Chondrocyte (in vitro differentiated cells): ENCODE measurements around the gene NEK6. TPM values are rescaled to one million over a fixed set of nuclear protein-coding genes. Genes with fewer than 3 reads are reported as not detected.

ENCODE experiments used
- DNase-seq: peaks from one replicate; pipeline ENCODE4 v3.0.0; 2021; ENCODE audit warnings: mixed read lengths, low spot score
- H3K27ac Mint-ChIP-seq: one replicate; pipeline ENCODE4 v1.8.0; 2021; ENCODE audit warnings: mild to moderate bottlenecking, moderate library complexity, mixed read lengths; ENCODE audit not compliant: unreplicated experiment
- H3K27me3 Mint-ChIP-seq: 2 replicates; pipeline ENCODE4 v1.8.0; 2021; ENCODE audit warnings: low read depth, mixed read lengths
- H3K36me3 Mint-ChIP-seq: 2 replicates; pipeline ENCODE4 v1.8.0; 2021; ENCODE audit warnings: low read depth, mixed read lengths
- H3K4me1 Mint-ChIP-seq: 2 replicates; pipeline ENCODE4 v1.8.0; 2021; ENCODE audit warnings: low read depth, mild to moderate bottlenecking, mixed read lengths
- H3K4me3 Mint-ChIP-seq: one replicate; pipeline ENCODE4 v1.8.0; 2021; ENCODE audit warnings: mild to moderate bottlenecking, moderate library complexity, mixed read lengths; ENCODE audit not compliant: unreplicated experiment
- H3K9me3 Mint-ChIP-seq: 2 replicates; pipeline ENCODE4 v1.8.0; 2021; ENCODE audit warnings: low read depth, mixed read lengths
- total RNA-seq: library from RNA; stranded (reverse); gene quantifications from 3 replicates; pipeline ENCODE4 v1.2.1, GENCODE V29; 2021
- TF ChIP-seq, protein P1 (sequence below): fragments of 200-600 bp; sonication (generic); IDR thresholded peaks from 2 replicates; pipeline ENCODE4 v1.5.0; 2021; ENCODE audit warnings: antibody characterized with exemption, mild to moderate bottlenecking, moderate library complexity

NEK6 gene
- total RNA-seq, 1 donor from 2014 or later: 110 TPM

DNA sequence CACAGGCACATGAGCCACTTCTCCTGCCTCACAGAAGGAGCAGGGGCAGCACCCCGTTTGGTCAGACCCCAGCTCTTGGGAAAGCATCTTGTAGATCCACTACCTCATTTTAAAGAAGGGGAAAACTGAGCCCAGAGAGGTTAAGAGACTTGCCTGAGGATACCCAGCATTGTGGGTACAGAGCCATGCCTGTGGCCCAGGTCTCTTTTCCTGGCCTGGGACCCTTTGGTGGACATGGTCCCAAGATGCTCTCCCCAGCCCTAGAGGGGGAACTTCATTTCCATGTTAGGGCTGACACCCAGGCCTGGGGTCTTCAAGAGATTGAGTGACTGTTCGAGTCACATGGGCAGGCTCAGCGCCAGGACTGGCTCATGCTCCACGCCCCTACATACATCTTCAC is 64.2 kb downstream of the NEK6 start:
- TF ChIP-seq, protein P1, sequence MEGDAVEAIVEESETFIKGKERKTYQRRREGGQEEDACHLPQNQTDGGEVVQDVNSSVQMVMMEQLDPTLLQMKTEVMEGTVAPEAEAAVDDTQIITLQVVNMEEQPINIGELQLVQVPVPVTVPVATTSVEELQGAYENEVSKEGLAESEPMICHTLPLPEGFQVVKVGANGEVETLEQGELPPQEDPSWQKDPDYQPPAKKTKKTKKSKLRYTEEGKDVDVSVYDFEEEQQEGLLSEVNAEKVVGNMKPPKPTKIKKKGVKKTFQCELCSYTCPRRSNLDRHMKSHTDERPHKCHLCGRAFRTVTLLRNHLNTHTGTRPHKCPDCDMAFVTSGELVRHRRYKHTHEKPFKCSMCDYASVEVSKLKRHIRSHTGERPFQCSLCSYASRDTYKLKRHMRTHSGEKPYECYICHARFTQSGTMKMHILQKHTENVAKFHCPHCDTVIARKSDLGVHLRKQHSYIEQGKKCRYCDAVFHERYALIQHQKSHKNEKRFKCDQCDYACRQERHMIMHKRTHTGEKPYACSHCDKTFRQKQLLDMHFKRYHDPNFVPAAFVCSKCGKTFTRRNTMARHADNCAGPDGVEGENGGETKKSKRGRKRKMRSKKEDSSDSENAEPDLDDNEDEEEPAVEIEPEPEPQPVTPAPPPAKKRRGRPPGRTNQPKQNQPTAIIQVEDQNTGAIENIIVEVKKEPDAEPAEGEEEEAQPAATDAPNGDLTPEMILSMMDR: no peak
- H3K27me3 Mint-ChIP-seq: no peaks in the 10 kb centered on the region
- H3K36me3 Mint-ChIP-seq: peaks cover 35% of the 10 kb centered on the region
- no peak for DNase-seq
- H3K4me1 Mint-ChIP-seq: peaks cover 17% of the 10 kb centered on the region
- H3K4me3 Mint-ChIP-seq: no peak overlapping the region
- H3K27ac Mint-ChIP-seq: no peak overlapping the region
- no peaks in the 10 kb centered on the region for H3K9me3 Mint-ChIP-seq

- no peaks in the 10 kb centered on the region for H3K27me3 Mint-ChIP-seq
- H3K36me3 Mint-ChIP-seq: peaks cover 31% of the 10 kb centered on the region
- H3K4me3 Mint-ChIP-seq: no peak overlapping the region
- no peak for DNase-seq
- peaks cover 13% of the 10 kb centered on the region for H3K4me1 Mint-ChIP-seq
- TF ChIP-seq, protein P1: no peak
- H3K27ac Mint-ChIP-seq: no peak overlapping the region
- no peaks in the 10 kb centered on the region for H3K9me3 Mint-ChIP-seq
Measured at GRCh38 chr9:124322618-124323432, 65.1 kb downstream of the NEK6 start.

DNA sequence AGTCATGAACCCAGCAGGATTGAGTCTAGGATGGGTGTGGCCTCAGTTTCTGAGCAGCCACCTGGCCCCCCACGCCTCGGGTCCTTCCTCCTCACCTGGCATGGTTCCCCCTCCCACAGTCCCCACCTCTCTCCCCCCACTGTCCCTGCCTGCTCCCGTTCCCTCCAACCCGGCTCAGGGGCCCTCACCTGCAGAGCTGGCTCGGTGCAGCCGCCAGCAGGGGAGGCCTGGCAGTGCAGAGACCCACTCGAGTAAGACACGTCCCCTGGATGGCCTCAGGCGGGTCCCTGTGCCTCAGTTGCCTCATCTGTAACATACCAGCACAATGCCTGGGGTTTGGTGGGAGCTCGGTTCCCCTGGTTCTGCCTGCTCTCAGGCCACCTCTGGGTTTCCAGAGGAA is 66.2 kb downstream of the NEK6 start:
- Mint-ChIP-seq H3K27ac (no peak overlapping the region), H3K4me1 (peaks cover 7% of the 10 kb centered on the region), H3K9me3 (no peaks in the 10 kb centered on the region), H3K36me3 (peaks cover 30% of the 10 kb centered on the region), H3K4me3 (no peak overlapping the region), H3K27me3 (no peaks in the 10 kb centered on the region)
- no peak for DNase-seq
- TF ChIP-seq, protein P1: no peak

DNA sequence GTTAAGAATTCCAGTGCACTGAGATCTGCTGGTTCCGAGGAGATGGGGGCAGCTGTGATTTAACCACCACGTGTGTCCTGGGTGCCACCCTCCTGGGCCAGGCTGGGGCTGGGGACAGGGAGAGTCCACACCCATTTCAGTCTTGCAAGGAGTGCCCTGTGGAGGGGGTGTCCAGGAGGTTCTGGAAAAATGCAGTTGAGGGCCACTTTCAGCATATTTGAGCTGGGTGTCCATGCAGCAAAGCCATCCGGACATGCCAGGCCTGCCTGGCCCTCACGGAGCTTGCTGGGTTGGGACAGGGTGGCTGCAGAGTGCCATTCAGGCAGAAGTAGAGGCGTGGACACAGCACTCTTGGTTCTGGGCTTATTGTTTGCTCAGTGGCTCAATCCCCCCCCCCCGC is 68.1 kb downstream of the NEK6 start:
- Mint-ChIP-seq H3K4me1 (no peaks in the 10 kb centered on the region), H3K36me3 (peaks cover 32% of the 10 kb centered on the region), H3K9me3 (no peaks in the 10 kb centered on the region), H3K27me3 (no peaks in the 10 kb centered on the region), H3K27ac (no peak overlapping the region), H3K4me3 (no peak overlapping the region)
- no peak for DNase-seq
- TF ChIP-seq, protein P1: no peak

GRCh38 chr9:124326378-124326777 is 68.6 kb downstream of the NEK6 start:
- H3K9me3 Mint-ChIP-seq: no peaks in the 10 kb centered on the region
- no peaks in the 10 kb centered on the region for H3K4me1 Mint-ChIP-seq
- no peaks in the 10 kb centered on the region for H3K27me3 Mint-ChIP-seq
- H3K27ac Mint-ChIP-seq: no peak overlapping the region
- H3K36me3 Mint-ChIP-seq: peaks cover 32% of the 10 kb centered on the region
- TF ChIP-seq, protein P1: no peak
- no peak overlapping the region for H3K4me3 Mint-ChIP-seq
- no peak for DNase-seq
